GM18520 (cell line): ENCODE measurements around the gene VPS13C.
"Not testable (repeated sequence)": the region's sequence is repeated elsewhere in the genome, so short reads cannot be mapped to it uniquely, and the experiment has no call there.

Source experiments
- ATAC-seq: cut with Tn5 transposase; IDR thresholded peaks from one replicate; pipeline ENCODE4 v1.9.1; 2021; ENCODE audit not compliant: unreplicated experiment

Gene VPS13C

GRCh38 chr15:62046078-62046743 is 14.0 kb downstream of the VPS13C start:
- ATAC-seq: no peak

- no peak for ATAC-seq
These were observed 24.9 kb downstream of the VPS13C start for GRCh38 chr15:62035256-62035924.

GRCh38 chr15:62027916-62028315 is 32.3 kb downstream of the VPS13C start:
- ATAC-seq: no peak

- no peak for ATAC-seq
These were observed 33.0 kb downstream of the VPS13C start for GRCh38 chr15:62027263-62027565.

- ATAC-seq: no peak
These were observed 33.6 kb downstream of the VPS13C start for GRCh38 chr15:62026487-62027262.

GRCh38 chr15:62021991-62022600 is 38.2 kb downstream of the VPS13C start:
- ATAC-seq: no peak

GRCh38 chr15:62020576-62021160 is 39.6 kb downstream of the VPS13C start:
- no peak for ATAC-seq

- not testable (repeated sequence) for ATAC-seq
These were observed 54.9 kb downstream of the VPS13C start for GRCh38 chr15:62005354-62005753.

- no peak for ATAC-seq
These were observed 62.5 kb downstream of the VPS13C start for GRCh38 chr15:61997786-61998185.

GRCh38 chr15:61996056-61996635 is 64.1 kb downstream of the VPS13C start:
- ATAC-seq: no peak

- ATAC-seq: no peak
These were observed 66.0 kb downstream of the VPS13C start for GRCh38 chr15:61994216-61994615.

GRCh38 chr15:61992518-61992917 is 67.7 kb downstream of the VPS13C start:
- ATAC-seq: no peak

GRCh38 chr15:61989667-61990066 is 70.6 kb downstream of the VPS13C start:
- ATAC-seq: no peak

- ATAC-seq: no peak
These were observed 72.4 kb downstream of the VPS13C start for GRCh38 chr15:61987824-61988223.

- no peak for ATAC-seq
These were observed 77.2 kb downstream of the VPS13C start for GRCh38 chr15:61983081-61983480.

GRCh38 chr15:61978225-61978624 is 82.0 kb downstream of the VPS13C start:
- no peak for ATAC-seq

GRCh38 chr15:61974759-61975158 is 85.5 kb downstream of the VPS13C start:
- no peak for ATAC-seq

GRCh38 chr15:61974118-61974517 is 86.1 kb downstream of the VPS13C start:
- ATAC-seq: no peak

- no peak for ATAC-seq
These were observed 108.3 kb downstream of the VPS13C start for GRCh38 chr15:61951949-61952348.

- ATAC-seq: no peak
These were observed 113.5 kb downstream of the VPS13C start for GRCh38 chr15:61946778-61947177.

GRCh38 chr15:61943992-61944391 is 116.3 kb downstream of the VPS13C start:
- ATAC-seq: no peak
